ENCODE results near the gene HDAC4.
"Not testable (repeated sequence)": the region's sequence is repeated elsewhere in the genome, so short reads cannot be mapped to it uniquely, and the experiment has no call there.

- not testable (repeated sequence) for TF ChIP-seq REST (IDR thresholded peaks at IDR 0.05; ENCODE audit: borderline replicate concordance); REST (CRISPR knock-in tag; IDR thresholded peaks at IDR 0.05; ENCODE audit: low read depth); EP300 (IDR thresholded peaks at IDR 0.05; ENCODE audit: low read length); RCOR1 (IDR thresholded peaks at IDR 0.05; ENCODE audit: borderline replicate concordance in 1 of 2, low read depth in 2 of 2, low read length in 2 of 2); TFAP4 (CRISPR knock-in tag; IDR thresholded peaks at IDR 0.05; ENCODE audit: borderline replicate concordance); HNRNPL (IDR thresholded peaks at IDR 0.05; ENCODE audit: low read depth, low read length); ZBTB26 (CRISPR knock-in tag; IDR thresholded peaks at IDR 0.05); TBL1XR1 (IDR thresholded peaks at IDR 0.05; ENCODE audit: low read length in 2 of 2); FIP1L1 (IDR thresholded peaks at IDR 0.05; ENCODE audit: low read depth, low read length, poor library complexity, severe bottlenecking); IRF2 (CRISPR knock-in tag; IDR thresholded peaks at IDR 0.05)
- TF ChIP-seq, protein P1, sequence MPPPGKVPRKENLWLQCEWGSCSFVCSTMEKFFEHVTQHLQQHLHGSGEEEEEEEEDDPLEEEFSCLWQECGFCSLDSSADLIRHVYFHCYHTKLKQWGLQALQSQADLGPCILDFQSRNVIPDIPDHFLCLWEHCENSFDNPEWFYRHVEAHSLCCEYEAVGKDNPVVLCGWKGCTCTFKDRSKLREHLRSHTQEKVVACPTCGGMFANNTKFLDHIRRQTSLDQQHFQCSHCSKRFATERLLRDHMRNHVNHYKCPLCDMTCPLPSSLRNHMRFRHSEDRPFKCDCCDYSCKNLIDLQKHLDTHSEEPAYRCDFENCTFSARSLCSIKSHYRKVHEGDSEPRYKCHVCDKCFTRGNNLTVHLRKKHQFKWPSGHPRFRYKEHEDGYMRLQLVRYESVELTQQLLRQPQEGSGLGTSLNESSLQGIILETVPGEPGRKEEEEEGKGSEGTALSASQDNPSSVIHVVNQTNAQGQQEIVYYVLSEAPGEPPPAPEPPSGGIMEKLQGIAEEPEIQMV (tag; conservative IDR thresholded peaks at IDR 0.05; ENCODE audit: low read depth) = not testable (repeated sequence)
Observed at GRCh38 chr2:239176138-239176803, 224.5 kb downstream of the HDAC4 start.
